ENCODE results near the gene B3GAT1. TPM values are rescaled to one million over a fixed set of nuclear protein-coding genes. Genes with fewer than 3 reads are reported as not detected.
A peak's percentile ranks its signal among the peaks of the same experiment; 100 is the strongest.

B3GAT1 gene
- polyA plus RNA-seq, 4 donors = 2.5 to 5.5 (median 4.1) TPM

- DNase-seq (ENCODE audit: low read depth in 4 of 4, low spot score in 2 of 4) = no peak
These were observed 30.2 kb upstream of the B3GAT1 start for GRCh38 chr11:134442246-134442645.

DNA sequence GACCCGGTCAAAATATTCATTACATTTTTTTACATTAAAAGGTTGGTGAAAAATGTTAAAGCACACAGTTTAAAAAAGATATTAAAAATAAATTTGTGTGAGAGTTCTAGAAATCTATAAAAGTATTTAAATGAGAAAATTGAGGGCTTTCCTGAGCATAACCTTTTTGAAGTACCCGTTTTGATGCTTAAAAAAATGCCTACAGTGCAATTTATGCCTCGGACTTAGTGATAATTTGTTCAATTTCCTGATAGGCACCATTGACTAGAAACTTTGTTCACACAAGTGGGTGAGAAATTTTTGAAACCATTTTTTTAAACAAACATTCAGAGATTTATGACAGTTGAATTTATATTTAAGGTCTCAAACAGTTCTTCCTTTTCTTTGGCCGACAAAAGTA, 29.7 kb upstream of the B3GAT1 start:
- no peak for DNase-seq (ENCODE audit: low read depth in 4 of 4, low spot score in 2 of 4)

DNA sequence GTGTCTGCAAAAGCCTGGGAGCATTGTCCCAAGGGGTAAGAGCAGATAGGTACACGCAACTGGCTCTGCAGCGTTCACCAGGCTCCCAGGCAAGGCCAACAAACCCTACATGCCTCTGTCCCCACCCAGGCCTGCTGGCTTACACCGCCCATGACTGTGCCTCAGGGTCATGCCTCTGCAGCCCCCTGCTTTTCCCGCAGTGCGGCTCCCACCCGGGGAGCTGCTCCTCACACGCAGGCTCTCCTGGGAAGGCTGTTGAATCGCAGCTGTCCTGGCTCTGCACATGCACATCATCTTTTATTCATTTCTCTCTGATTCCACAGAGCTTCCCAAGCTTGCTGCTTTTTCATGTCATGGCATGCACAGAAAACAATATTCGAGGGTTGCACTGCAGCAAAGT, 29.2 kb upstream of the B3GAT1 start:
- no peak for DNase-seq (ENCODE audit: low read depth in 4 of 4, low spot score in 2 of 4)

GRCh38 chr11:134440851-134441250, 28.8 kb upstream of the B3GAT1 start:
- no peak for DNase-seq (ENCODE audit: low read depth in 4 of 4, low spot score in 2 of 4)

GRCh38 chr11:134438542-134439537, 26.8 kb upstream of the B3GAT1 start:
- DNase-seq (ENCODE audit: low read depth in 4 of 4, low spot score in 2 of 4) = no peak

DNA sequence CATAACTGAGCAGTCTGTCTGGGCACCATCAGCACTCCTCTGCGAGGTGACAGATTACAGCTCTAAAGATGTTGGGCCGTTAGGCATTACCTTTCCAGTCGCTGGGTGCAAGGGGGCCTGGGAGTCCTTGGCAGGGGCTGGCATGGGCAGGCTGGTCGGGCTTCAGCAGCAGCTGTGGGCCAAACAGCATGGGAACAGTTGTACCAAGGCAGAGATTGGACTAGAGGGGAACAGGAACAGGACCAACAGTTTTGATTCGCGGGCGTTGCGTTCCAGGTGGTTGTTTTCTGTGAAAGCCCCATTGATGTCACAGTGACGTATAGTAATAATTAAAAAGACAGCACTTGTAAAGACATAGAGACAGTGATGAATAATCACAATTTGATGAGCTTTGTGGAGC, 25.8 kb upstream of the B3GAT1 start:
- no peak for DNase-seq (ENCODE audit: low read depth in 4 of 4, low spot score in 2 of 4)

GRCh38 chr11:134436781-134437180, 24.7 kb upstream of the B3GAT1 start:
- no peak for DNase-seq (ENCODE audit: low read depth in 4 of 4, low spot score in 2 of 4)

DNA sequence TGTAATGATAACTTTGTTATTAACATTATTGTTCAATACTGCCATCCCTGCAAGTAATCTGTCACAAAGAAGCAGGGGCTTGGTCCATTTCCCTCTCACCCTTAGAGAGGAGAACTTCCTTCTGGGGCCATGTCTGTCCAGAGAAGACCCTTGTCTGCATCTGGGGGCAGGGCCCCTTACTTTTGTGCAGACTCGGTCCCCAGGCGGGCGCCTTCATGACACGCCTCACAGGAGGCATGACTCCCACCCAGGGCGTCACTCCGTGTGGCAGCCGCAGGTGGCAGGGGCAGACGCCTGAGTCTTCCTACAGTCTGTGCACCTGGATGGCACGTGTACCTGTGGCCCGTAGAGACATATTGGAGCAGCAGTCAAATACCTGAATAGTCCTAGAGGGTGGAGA, 21.8 kb upstream of the B3GAT1 start:
- no peak for DNase-seq (ENCODE audit: low read depth in 4 of 4, low spot score in 2 of 4)

GRCh38 chr11:134433251-134433650, 21.2 kb upstream of the B3GAT1 start:
- DNase-seq (ENCODE audit: low read depth in 4 of 4, low spot score in 2 of 4) = no peak

DNA sequence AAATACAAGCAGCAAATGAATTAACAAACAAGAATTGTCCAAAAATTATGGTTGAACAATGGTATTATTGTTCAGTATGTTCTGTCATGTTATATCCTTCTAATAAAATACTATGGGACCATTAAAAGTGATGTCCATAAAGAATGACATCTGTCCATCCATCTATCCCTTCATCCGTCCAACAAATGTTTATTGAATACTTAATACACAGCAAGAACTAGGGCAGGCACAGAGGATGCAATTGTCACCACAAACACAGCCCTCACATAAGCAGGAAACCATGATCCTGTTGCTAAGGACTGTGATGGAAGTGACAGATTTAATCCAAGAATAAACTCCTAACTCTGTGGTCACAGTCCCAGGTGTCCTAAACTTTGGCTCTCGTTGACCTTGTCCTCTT, 20.7 kb upstream of the B3GAT1 start:
- DNase-seq (ENCODE audit: low read depth in 4 of 4, low spot score in 2 of 4) = no peak

- no peak for DNase-seq (ENCODE audit: low read depth in 4 of 4, low spot score in 2 of 4)
These were observed 17.1 kb upstream of the B3GAT1 start for GRCh38 chr11:134429106-134429505.

DNA sequence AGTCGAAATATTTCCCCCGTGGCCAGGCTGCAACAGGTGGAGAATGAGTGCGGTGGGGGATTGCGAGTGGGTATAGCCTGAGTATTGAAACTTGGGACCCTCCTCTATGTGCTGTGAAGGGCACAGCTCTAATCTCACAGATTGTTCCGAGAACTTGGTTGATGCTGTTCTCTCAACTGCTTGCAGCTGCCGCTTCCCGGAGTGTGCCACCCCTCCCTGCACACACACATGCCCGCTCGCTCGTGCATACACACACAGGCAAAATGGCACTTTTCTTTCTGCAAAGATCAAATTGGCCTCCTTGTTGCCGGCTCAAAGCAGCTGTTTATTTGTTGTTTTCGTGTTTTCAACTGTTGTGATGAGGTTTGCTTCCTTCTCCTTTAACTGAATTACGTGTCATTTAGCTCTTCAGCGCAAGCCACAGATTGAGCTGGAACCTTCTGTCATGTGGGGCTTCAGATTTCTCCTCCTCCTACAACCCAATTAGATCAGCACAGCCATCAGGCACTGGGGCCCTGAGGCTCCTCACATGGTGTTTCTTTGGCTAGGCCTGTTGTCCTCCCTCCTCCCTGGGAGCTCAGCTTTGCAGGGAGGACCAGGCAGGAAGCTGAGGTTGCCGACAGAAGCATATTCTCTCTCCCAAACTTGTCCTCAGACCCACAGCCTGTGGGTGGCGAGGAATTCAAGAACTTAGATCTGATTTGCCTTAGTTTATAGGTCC, 13.9 kb upstream of the B3GAT1 start:
- no peak for DNase-seq (ENCODE audit: low read depth in 4 of 4, low spot score in 2 of 4)

GRCh38 chr11:134425413-134425812, 13.4 kb upstream of the B3GAT1 start:
- DNase-seq (ENCODE audit: low read depth in 4 of 4, low spot score in 2 of 4) = no peak

- DNase-seq (ENCODE audit: low read depth in 4 of 4, low spot score in 2 of 4) = no peak
These were observed 11.1 kb upstream of the B3GAT1 start for GRCh38 chr11:134423106-134423505.

GRCh38 chr11:134417871-134418840, 6.1 kb upstream of the B3GAT1 start:
- DNase-seq (ENCODE audit: low read depth in 4 of 4, low spot score in 2 of 4) = peak in 2 of 4 donors; percentile 36 to 62

- DNase-seq (ENCODE audit: low read depth in 4 of 4, low spot score in 2 of 4) = no peak
These were observed 4.7 kb upstream of the B3GAT1 start for GRCh38 chr11:134416726-134417125.

GRCh38 chr11:134414766-134415765, 3.0 kb upstream of the B3GAT1 start:
- no peak for DNase-seq (ENCODE audit: low read depth in 4 of 4, low spot score in 2 of 4)

DNA sequence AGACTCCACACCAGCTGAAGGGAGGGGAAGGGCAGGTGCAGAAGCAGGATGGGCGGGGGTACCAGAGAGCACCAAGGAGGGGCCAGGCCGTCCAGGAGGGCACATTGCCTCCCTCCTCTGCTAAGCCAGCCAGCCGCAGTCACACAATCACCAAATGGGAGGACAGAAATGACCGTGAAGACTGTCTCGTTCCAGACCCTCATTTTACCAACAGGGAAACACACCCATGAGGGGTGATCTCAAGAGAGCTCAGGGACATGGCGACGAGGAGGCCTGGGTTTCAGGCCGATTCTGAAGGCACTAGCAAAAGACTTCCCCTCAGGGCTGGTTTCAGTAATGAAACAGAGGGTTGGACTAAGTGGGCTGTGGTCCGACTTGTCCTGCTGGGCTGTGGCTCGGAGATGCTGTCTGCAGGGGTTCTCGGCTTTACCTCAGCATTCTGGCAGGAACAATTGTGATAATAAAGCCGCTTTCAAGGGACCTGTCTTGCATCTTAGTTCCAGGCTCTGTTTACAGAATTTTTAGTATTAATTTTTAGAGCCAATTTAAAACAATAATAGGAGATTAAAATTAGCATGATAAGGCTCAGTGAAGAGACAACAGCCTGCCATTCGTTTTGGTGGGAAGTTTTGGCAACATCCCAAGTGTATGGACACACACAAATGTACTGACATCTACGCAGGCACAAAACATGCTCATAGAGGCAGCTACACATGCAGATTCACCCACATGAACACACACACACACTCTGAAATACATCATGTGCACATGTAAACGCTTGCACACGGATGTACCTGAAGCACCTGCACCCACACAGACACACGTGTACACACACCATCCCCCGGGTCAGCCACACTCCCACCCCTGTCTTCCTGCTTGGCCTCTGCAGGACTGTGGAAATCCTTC, 2.0 kb upstream of the B3GAT1 start:
- no peak for DNase-seq (ENCODE audit: low read depth in 4 of 4, low spot score in 2 of 4)

All from left renal cortex interstitium (tissue), 4 donors.